ENCODE results near the gene LDAF1. TPM values are rescaled to one million over a fixed set of nuclear protein-coding genes. Genes with fewer than 3 reads are reported as not detected.

Gene LDAF1
- total RNA-seq (2022; extraction: Qiagen RNA extraction): 14.2 to 17.6 TPM (median 17.1 TPM) in 5 replicates

GRCh38 chr16:21158208-21159110 lies at the start of gene LDAF1:
TSS of gene LDAF1 (plus strand) at chr16:21158674. CDS start at chr16:21161183, 2,509 bp downstream.

DNA sequence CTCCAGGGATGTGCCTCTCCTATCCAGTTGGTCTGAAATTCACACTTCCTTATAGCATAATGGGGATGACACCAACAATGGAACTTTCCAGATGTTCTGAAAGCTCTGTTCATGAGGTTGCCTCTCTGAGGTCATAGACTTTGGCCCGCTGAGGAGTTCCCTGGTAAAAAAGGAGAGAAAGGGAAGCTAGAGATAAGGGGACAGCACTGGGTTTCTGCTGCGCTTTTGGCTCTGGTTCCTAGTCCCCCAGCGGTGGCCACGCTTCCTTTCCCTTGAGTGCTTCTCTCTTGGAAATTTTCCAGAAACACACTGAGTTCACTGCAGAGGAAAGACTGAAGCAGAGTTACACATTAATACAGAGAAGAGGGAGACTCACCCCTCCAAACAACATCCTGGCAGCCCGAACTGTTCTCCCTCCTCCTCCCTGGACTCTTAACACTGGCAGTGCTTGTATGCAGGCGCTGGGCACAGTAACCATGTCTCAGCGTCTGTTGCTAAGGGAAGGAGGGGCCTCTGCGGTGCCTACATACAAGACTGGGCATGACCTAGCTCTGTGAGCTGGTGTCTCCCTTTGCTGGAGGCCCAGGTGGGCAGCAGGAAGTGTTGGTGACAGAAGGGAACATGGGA lies 8.0 kb upstream of the LDAF1 start, which contains the start of gene DNAH3:
Gene DNAH3, minus strand, starts transcription at position 472 of the 627 bp plus-strand sequence. CDS start 527 bp downstream, outside the sequence.

DNA sequence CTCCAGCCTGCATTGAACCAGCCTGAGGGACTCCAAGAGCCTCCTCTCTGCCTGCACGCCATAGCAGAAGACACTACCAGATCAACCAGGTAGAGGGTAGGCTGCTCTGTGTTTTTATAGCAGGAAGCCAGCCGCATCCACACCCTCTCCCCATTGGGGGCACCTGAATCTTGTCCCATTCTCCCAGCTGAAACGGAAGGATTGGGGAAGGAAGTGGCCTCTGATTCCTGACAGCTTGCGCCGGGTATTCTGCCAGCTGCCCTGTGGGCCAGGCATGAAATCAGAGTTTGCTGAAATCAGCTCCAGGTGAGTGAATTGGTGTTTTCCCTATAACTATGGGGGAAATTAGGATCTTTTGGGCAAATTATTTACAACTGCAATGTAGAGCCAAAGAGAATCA lies 53.0 kb downstream of the LDAF1 start, which contains the start of gene ZP2:
Gene ZP2, minus strand, starts transcription at position 89 of the 400 bp plus-strand sequence. Its CDS starts 27 bp downstream, at position 62.

Other genes starting within 250 kb of the LDAF1 start
- gene DNAH3, start 7.8 kb upstream of the LDAF1 start, total RNA-seq (2022; extraction: Qiagen RNA extraction): 0.13 to 0.36 TPM (median 0.22 TPM) in 5 replicates
- not detected in 5 replicates for gene ZP2, start 52.9 kb downstream of the LDAF1 start, total RNA-seq (2022; extraction: Qiagen RNA extraction)
- gene ANKS4B, start 75.0 kb downstream of the LDAF1 start, total RNA-seq (2022; extraction: Qiagen RNA extraction): 0.02 to 0.06 TPM (median 0.04 TPM) in 4 of 5 replicates, not detected in the other
- gene CRYM, start 119.6 kb downstream of the LDAF1 start, total RNA-seq (2022; extraction: Qiagen RNA extraction): 1.3 to 2.2 TPM (median 2.1 TPM) in 5 replicates

Data from A549 treated with dexamethasone at 1 μM for 4 hours (cell line).